HepG2 (cell line): ENCODE measurements around the gene GALNT18. TPM values are rescaled to one million over a fixed set of nuclear protein-coding genes. Genes with fewer than 3 reads are reported as not detected.

Source experiments
- ATAC-seq: fragments of 200-7000 bp; cut with Tn5 transposase; 3 replicates; pipeline ENCODE4 v1.9.1; 2020; ENCODE audit warnings: mild to moderate bottlenecking, moderate library complexity
- BruUV-seq: library from RNA; stranded (reverse); fragments of 400-500 nt; replicated peaks from 2 replicates; lab custom pipeline; 2021; lab: Mats Ljungman, UMichigan
- CTCF ChIA-PET: fragments of 300-600 bp; formaldehyde crosslinking; extraction: SDS; loops from one replicate; lab custom pipeline; 2021; ENCODE audit warnings: low total read pairs, inconsistent platforms, low intra/inter-chr PET ratio; lab: Yijun Ruan, JAX
- POLR2A ChIA-PET: fragments of 350-600 bp; sonication (Branson Sonifier 250); formaldehyde crosslinking; loops from one replicate; lab custom pipeline; 2020; ENCODE audit warnings: antibody characterized with exemption, inconsistent platforms; lab: Yijun Ruan, JAX
- DNase-seq: peaks from one replicate; pipeline ENCODE4 v3.0.0-alpha.2; 2015; ENCODE audit warnings: low spot score
- FAIRE-seq: peaks from 3 replicates; lab custom pipeline; 2011; peaks lifted over from hg19 to GRCh38; lab: Jason Lieb, UNC
- H2AFZ ChIP-seq: one replicate; pipeline ENCODE4 v1.6.1; 2011; ENCODE audit warnings: low read length, inconsistent platforms
- H3K27ac ChIP-seq: fragments of 300-600 bp; 3 replicates; pipeline ENCODE4 v1.8.0; 2011; ENCODE audit warnings: mixed run types, mild to moderate bottlenecking, mixed read lengths, low read length, inconsistent platforms; ENCODE audit not compliant: insufficient read depth; ENCODE audit errors: extremely low read length
- H3K27me3 ChIP-seq, 2 experiments: fragments of 200-600 bp in 1 of 2; 2 replicates in 1 of 2; 3 replicates in 1 of 2; pipeline versions ENCODE4 v1.6.0 to v1.8.0; 2011; ENCODE audit warnings: low read length in 2 of 2, mild to moderate bottlenecking in 2 of 2, moderate library complexity in 2 of 2, inconsistent platforms in 1 of 2; ENCODE audit not compliant: insufficient read depth in 2 of 2, control insufficient read depth in 1 of 2
- H3K36me3 ChIP-seq, 2 experiments: fragments of 200-600 bp in 1 of 2; replicated peaks in 1 of 2; 2 replicates in 1 of 2; 3 replicates in 1 of 2; pipeline versions ENCODE4 v1.5.1 to v1.8.0; 2011; ENCODE audit warnings: low read length in 2 of 2, inconsistent platforms in 1 of 2; ENCODE audit not compliant: insufficient read depth in 2 of 2, control insufficient read depth in 1 of 2
- H3K4me1 ChIP-seq: 2 replicates; pipeline ENCODE4 v1.5.1; 2012; ENCODE audit warnings: low read length, inconsistent platforms; ENCODE audit not compliant: insufficient read depth
- H3K4me2 ChIP-seq: 2 replicates; pipeline ENCODE4 v1.6.0; 2011; ENCODE audit warnings: low read depth, low read length, inconsistent platforms
- H3K4me3 ChIP-seq, 3 experiments: fragments of 200-600 bp in 1 of 3; sonication (generic), shearing (Covaris generic) in 1 of 3; replicated peaks in 1 of 3; 2 replicates each; pipeline ENCODE4 v1.5.1; 2011 to 2016; ENCODE audit warnings: low read length in 3 of 3, inconsistent platforms in 2 of 3, low read depth in 2 of 3, mild to moderate bottlenecking in 2 of 3, control low read depth in 1 of 3, mixed read lengths in 1 of 3; ENCODE audit not compliant: insufficient read depth in 1 of 3
- H3K79me2 ChIP-seq: one replicate; pipeline ENCODE4 v1.6.1; 2011; ENCODE audit warnings: low read length, inconsistent platforms; ENCODE audit not compliant: insufficient read depth
- H3K9ac ChIP-seq: 2 replicates; pipeline ENCODE4 v1.6.0; 2011; ENCODE audit warnings: mild to moderate bottlenecking, low read depth, low read length, inconsistent platforms; ENCODE audit not compliant: insufficient read depth
- H3K9me3 ChIP-seq: 2 replicates; pipeline ENCODE4 v1.5.1; 2012; ENCODE audit warnings: mild to moderate bottlenecking, low read length
- H4K20me1 ChIP-seq: 2 replicates; pipeline ENCODE4 v1.6.0; 2011; ENCODE audit warnings: inconsistent platforms, mild to moderate bottlenecking, low read length, moderate library complexity; ENCODE audit not compliant: insufficient read depth
- AGO2 ChIP-seq: fragments of 200-400 bp; formaldehyde crosslinking; optimal IDR thresholded peaks from 2 replicates; pipeline ENCODE3; 2017; ENCODE audit warnings: mild to moderate bottlenecking, low read depth, low read length, moderate library complexity
- ATF6 ChIP-seq: sonication (generic); formaldehyde crosslinking; conservative IDR thresholded peaks from 2 replicates; pipeline ENCODE4 v1.4.0; 2020; ENCODE audit warnings: missing genetic modification reagents
- ETV6 ChIP-seq: sonication (generic); formaldehyde crosslinking; conservative IDR thresholded peaks from 2 replicates; pipeline ENCODE4 v1.4.0; 2020; ENCODE audit warnings: missing genetic modification reagents
- LCORL ChIP-seq, 2 experiments: fragments of 450-650 bp in 1 of 2; sonication (generic) in 1 of 2; formaldehyde crosslinking in 1 of 2; IDR thresholded peaks; 2 replicates each; pipeline versions ENCODE4 v1.5.0 to v1.6.1; 2017 to 2020; ENCODE audit warnings: antibody characterized with exemption in 1 of 2, missing genetic modification reagents in 1 of 2
- MED13 ChIP-seq: sonication (generic); formaldehyde crosslinking; IDR thresholded peaks from 2 replicates; pipeline ENCODE4 v1.5.0; 2020; ENCODE audit warnings: missing genetic modification reagents
- RAD21 ChIP-seq: fragments of 450-650 bp; formaldehyde crosslinking; IDR thresholded peaks from 2 replicates; pipeline ENCODE4 v1.5.0; 2020; ENCODE audit warnings: mild to moderate bottlenecking
- SIX1 ChIP-seq: sonication (generic); formaldehyde crosslinking; IDR thresholded peaks from 2 replicates; pipeline ENCODE4 v1.4.0; 2020; ENCODE audit warnings: missing genetic modification reagents, borderline replicate concordance
- TAF15 ChIP-seq: fragments of 200-400 bp; formaldehyde crosslinking; IDR thresholded peaks from one replicate; pipeline ENCODE4 v1.6.1; 2018; ENCODE audit warnings: mild to moderate bottlenecking, low read depth, low read length; ENCODE audit not compliant: poor library complexity, severe bottlenecking
- YY1 ChIP-seq: IDR thresholded peaks from 2 replicates; pipeline ENCODE4 v1.6.1; 2011; ENCODE audit warnings: low read length, low read depth, moderate library complexity, mild to moderate bottlenecking; ENCODE audit not compliant: insufficient read depth, insufficient replicate concordance
- ZFX ChIP-seq: sonication (generic); formaldehyde crosslinking; IDR thresholded peaks from 2 replicates; pipeline ENCODE4 v1.4.0; 2020; ENCODE audit warnings: mild to moderate bottlenecking, low read depth, missing genetic modification reagents, moderate library complexity
- ZNF260 ChIP-seq: sonication (generic); formaldehyde crosslinking; IDR thresholded peaks from 2 replicates; pipeline ENCODE4 v1.4.0; 2020; ENCODE audit warnings: missing genetic modification reagents, low read depth, mild to moderate bottlenecking, borderline replicate concordance
- ZNF337 ChIP-seq: sonication (generic); formaldehyde crosslinking; IDR thresholded peaks from 2 replicates; pipeline ENCODE4 v1.5.1; 2020; ENCODE audit warnings: missing genetic modification reagents, low read depth, mild to moderate bottlenecking, borderline replicate concordance
- ZNF674 ChIP-seq: sonication (generic); formaldehyde crosslinking; IDR thresholded peaks from 2 replicates; pipeline ENCODE4 v1.5.0; 2020; ENCODE audit warnings: low read depth, mild to moderate bottlenecking, missing genetic modification reagents
- WGBS: methylation state at CpG from one replicate; pipeline ENCODE4 v1.1.6; 2017; ENCODE audit warnings: low lambda C conversion rate; 5-methylcytosine and 5-hydroxymethylcytosine counted together
- in situ Hi-C: cut with HindIII; loops from 2 replicates; pipeline ENCODE4 v1.10.0; 2017; ENCODE audit warnings: low pct_unique_long_range_greater_than_20kb; ENCODE audit not compliant: extremely low pct_ligation_motif_present
- intact Hi-C: fragments of 100-400 bp; cut with micrococcal nuclease; formaldehyde crosslinking; loops from one replicate; pipeline ENCODE4 v1.10.0; 2022; ENCODE audit not compliant: unreplicated experiment
- polyA plus RNA-seq, 8 experiments: library from polyadenylated mRNA; depleted of rRNA in 3 of 8; stranded (reverse) in 7 of 8; unstranded in 1 of 8; fragments of >200 nt; fragmentation: Illumina TruSeq in 4 of 8; extraction: Trizol in 4 of 8; gene quantifications; 2 replicates each; pipeline versions ENCODE4 v1.2.1 to v1.2.3, GENCODE V29; 2011 to 2016; ENCODE audit warnings: low read depth in 4 of 8, missing spikeins in 1 of 8, mixed read lengths in 1 of 8; ENCODE audit not compliant: insufficient read depth in 1 of 8
- total RNA-seq, 5 experiments: library from RNA; depleted of rRNA; stranded (reverse); fragments of >200 nt; fragmentation: Illumina TruSeq; extraction: Trizol; gene quantifications; 2 replicates each; pipeline ENCODE4 v1.2.3, GENCODE V29; 2016; ENCODE audit warnings: low read depth in 1 of 5

Gene GALNT18
- total and polyA plus RNA-seq, 2 of the 13 experiments (the other 11 are each of a cell fraction or from before 2014, with no cell fraction given), result 0.11 TPM; not detected in 1

- TF ChIP-seq ATF6 (CRISPR knock-in tag) (no peak), AGO2 (no peak)
These were observed 19.2 kb upstream of the GALNT18 start (continued) for GRCh38 chr11:11640996-11641395.

- Histone ChIP-seq H3K27me3 (peaks cover 0 to 1% of the 10 kb centered on the region in 2 experiments; a peak in 3 of 5 replicates), H3K36me3 (no peaks in the 10 kb centered on the region), H3K4me3 (no peak overlapping the region), H3K79me2 (no peaks in the 10 kb centered on the region), H3K9ac (no peak overlapping the region), H3K27ac (no peak overlapping the region), H3K9me3 (no peaks in the 10 kb centered on the region), H4K20me1 (no peaks in the 10 kb centered on the region), H2AFZ (no peak overlapping the region), H3K4me2 (no peak overlapping the region), H3K4me1 (no peaks in the 10 kb centered on the region)
- BruUV-seq, result no TSS peak
- POLR2A ChIA-PET, result no interaction called here
- in situ Hi-C loops (no loop called here), intact Hi-C loops (no loop called here)
- 0% methylated on average over 1 of the region's 1 CpG for WGBS
- FAIRE-seq, result no peak
- TF ChIP-seq ZNF260 (CRISPR knock-in tag), result no peak
- no peak for TF ChIP-seq MED13 (CRISPR knock-in tag)
- no peak for TF ChIP-seq RAD21 (CRISPR knock-in tag)
- TF ChIP-seq ZNF674, result no peak
- no peak for TF ChIP-seq TAF15
- no peak for TF ChIP-seq SIX1 (CRISPR knock-in tag)
- no peak for TF ChIP-seq LCORL (IDR thresholded peaks at IDR 0.05)
- TF ChIP-seq LCORL (CRISPR knock-in tag; IDR thresholded peaks at IDR 0.05), result no peak
- TF ChIP-seq ETV6 (CRISPR knock-in tag), result no peak
- TF ChIP-seq YY1, result no peak
- no peak for TF ChIP-seq ZNF337 (CRISPR knock-in tag)
- no peak for TF ChIP-seq ZFX (CRISPR knock-in tag)
- CTCF ChIA-PET, result no interaction called here
- ATAC-seq, result no peak
- DNase-seq, result no peak
These were observed 18.3 kb upstream of the GALNT18 start for GRCh38 chr11:11640152-11640551.
